Measurements from ENCODE around the gene ELL. TPM values are rescaled to one million over a fixed set of nuclear protein-coding genes. Genes with fewer than 3 reads are reported as not detected.

ELL gene
- total RNA-seq, 4 donors from 2014 or later = 21.8 to 30.8 (median 27.3) TPM

DNA sequence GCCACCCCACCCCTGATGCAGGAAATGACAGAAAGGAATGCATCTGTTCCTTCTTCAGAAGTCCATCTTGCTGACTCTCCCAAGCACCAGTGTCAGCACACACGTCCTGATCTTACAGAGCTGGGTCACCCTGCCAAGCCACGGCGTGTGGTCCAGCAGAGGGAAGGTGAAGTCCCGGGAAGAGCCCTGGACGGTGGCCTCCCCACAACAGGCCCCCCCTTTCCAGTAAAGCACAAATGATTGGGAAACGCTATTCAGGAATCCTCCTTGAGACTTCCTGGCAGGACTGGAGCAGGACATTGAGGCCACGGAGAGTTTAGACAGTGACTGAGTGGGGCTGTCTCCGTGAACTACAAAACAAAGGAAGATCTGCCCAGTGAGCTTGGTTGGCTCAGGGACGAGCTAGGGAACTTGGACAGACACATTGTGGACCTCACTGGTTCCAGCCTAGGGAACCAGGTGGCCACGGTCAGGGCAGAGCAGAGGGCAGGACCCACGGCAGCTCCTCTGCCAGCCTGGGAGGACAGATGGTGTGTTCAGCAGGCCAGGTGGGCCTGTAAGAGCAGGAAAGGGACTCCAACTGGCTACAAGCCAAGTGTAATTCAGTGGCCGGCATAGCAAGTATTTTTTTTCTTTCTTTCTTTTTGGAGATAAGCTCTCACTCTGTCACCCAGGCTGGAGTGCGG is 41.7 kb downstream of the ELL start:
- peak overlapping the region in 1 of 4 donors; percentile 19 for H3K4me3 ChIP-seq
- in situ Hi-C loops (cut with MboI; ENCODE audit: low sequenced_read_pairs in 4 of 4) = no loop called here
- no peaks in the 10 kb centered on the region for H3K27me3 ChIP-seq
- peak in 1 of 2 donors; percentile 20 for TF ChIP-seq POLR2A (IDR thresholded peaks at IDR 0.05)
- TF ChIP-seq, protein P1, sequence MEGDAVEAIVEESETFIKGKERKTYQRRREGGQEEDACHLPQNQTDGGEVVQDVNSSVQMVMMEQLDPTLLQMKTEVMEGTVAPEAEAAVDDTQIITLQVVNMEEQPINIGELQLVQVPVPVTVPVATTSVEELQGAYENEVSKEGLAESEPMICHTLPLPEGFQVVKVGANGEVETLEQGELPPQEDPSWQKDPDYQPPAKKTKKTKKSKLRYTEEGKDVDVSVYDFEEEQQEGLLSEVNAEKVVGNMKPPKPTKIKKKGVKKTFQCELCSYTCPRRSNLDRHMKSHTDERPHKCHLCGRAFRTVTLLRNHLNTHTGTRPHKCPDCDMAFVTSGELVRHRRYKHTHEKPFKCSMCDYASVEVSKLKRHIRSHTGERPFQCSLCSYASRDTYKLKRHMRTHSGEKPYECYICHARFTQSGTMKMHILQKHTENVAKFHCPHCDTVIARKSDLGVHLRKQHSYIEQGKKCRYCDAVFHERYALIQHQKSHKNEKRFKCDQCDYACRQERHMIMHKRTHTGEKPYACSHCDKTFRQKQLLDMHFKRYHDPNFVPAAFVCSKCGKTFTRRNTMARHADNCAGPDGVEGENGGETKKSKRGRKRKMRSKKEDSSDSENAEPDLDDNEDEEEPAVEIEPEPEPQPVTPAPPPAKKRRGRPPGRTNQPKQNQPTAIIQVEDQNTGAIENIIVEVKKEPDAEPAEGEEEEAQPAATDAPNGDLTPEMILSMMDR (IDR thresholded peaks at IDR 0.05 in 4 of 5, conservative IDR thresholded peaks at IDR 0.05 in 1 of 5) = no peak
- H3K4me1 ChIP-seq = peaks cover 86 to 92% of the 10 kb centered on the region in 2 donors
- intact Hi-C loops (cut with DNase I; ENCODE audit: low total_unique reads) = no loop called here
- H3K9me3 ChIP-seq = no peaks in the 10 kb centered on the region
- peak; percentile 73 to 75 for ATAC-seq
- peak; percentile 79 to 87 for DNase-seq
- no peaks in the 10 kb centered on the region for H3K36me3 ChIP-seq
- H3K27ac ChIP-seq = peak overlapping the region; percentile 82 to 94 (median 86)

DNA sequence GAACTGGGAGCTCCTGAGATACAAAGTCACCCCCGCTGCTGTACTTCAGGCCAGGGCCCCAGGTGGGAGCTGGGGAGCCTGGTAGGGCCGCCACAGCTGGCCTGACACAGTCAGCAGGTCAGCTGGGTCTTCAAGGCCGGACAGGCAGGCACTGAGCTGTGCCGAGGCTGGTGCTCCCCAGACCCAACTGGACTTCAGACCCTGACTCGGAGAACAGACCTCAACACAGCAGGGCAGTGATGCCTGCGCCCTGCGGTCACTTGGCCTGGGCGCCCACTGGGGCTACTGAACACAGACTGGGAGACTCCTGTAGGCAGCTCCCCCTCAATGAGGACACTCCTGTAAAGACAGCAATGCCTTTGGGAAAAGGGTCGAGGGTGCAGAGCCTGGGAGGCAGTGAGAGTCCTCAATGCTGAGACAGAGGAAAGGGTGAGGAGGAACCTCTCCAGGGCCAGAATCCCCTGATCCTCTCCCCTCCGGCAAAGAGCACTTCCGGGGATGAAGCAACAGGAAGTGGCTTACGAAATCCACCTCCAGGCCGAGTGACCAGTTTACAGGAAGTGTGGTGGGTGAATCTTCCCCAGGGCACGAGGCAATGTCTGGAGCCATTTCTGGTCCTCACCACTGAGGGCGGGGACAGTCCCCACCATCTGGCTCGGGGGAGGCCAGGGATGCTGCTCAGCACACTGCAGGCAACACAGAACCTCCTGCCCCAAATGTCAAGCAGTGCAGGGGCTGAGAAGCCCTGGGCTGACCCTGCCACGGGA is 43.1 kb downstream of the ELL start:
- TF ChIP-seq POLR2A (IDR thresholded peaks at IDR 0.05) = peak in 1 of 2 donors; percentile 33
- TF ChIP-seq, protein P1 (IDR thresholded peaks at IDR 0.05 in 4 of 5, conservative IDR thresholded peaks at IDR 0.05 in 1 of 5) = no peak
- Histone ChIP-seq H3K27me3 (no peaks in the 10 kb centered on the region), H3K4me1 (peaks cover 90 to 94% of the 10 kb centered on the region in 2 donors), H3K9me3 (no peaks in the 10 kb centered on the region), H3K36me3 (no peaks in the 10 kb centered on the region), H3K4me3 (no peak overlapping the region), H3K27ac (peak overlapping the region; percentile 82 to 94 (median 86))
- in situ Hi-C loops (cut with MboI; ENCODE audit: low sequenced_read_pairs in 4 of 4) = no loop called here
- intact Hi-C loops (cut with DNase I; ENCODE audit: low total_unique reads) = no loop called here
- DNase-seq = peak; percentile 73 to 87
- ATAC-seq = peak; percentile 56 to 71

DNA sequence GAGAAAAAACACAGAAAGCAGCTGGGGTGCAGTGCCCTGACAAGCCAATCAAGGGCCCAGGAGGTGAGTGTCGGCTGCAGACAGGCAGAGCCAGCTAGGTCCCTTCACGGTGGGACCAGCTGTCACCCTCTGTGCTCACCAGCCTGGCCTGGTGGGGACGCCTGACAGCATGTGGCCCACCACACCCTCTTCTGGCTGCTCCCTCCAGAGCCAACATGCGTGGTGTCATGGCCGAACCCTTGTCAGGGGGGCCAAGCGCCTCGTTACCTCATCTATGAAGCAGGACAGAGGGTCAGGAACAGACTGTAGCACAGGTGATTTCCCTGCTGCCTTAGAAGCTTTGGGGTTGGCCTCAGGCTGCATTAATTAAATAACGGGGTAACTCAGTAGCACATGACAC is 43.9 kb downstream of the ELL start:
- Histone ChIP-seq H3K4me3 (no peak overlapping the region), H3K9me3 (no peaks in the 10 kb centered on the region), H3K36me3 (no peaks in the 10 kb centered on the region), H3K27me3 (no peaks in the 10 kb centered on the region), H3K27ac (peak overlapping the region; percentile 82 to 94 (median 86)), H3K4me1 (peaks cover 88 to 94% of the 10 kb centered on the region in 2 donors)
- TF ChIP-seq, protein P1 (IDR thresholded peaks at IDR 0.05 in 4 of 5, conservative IDR thresholded peaks at IDR 0.05 in 1 of 5) = no peak
- TF ChIP-seq POLR2A (IDR thresholded peaks at IDR 0.05) = no peak
- in situ Hi-C loops (cut with MboI; ENCODE audit: low sequenced_read_pairs in 4 of 4) (no loop called here), intact Hi-C loops (cut with DNase I; ENCODE audit: low total_unique reads) (no loop called here)
- DNase-seq = no peak
- ATAC-seq = no peak

DNA sequence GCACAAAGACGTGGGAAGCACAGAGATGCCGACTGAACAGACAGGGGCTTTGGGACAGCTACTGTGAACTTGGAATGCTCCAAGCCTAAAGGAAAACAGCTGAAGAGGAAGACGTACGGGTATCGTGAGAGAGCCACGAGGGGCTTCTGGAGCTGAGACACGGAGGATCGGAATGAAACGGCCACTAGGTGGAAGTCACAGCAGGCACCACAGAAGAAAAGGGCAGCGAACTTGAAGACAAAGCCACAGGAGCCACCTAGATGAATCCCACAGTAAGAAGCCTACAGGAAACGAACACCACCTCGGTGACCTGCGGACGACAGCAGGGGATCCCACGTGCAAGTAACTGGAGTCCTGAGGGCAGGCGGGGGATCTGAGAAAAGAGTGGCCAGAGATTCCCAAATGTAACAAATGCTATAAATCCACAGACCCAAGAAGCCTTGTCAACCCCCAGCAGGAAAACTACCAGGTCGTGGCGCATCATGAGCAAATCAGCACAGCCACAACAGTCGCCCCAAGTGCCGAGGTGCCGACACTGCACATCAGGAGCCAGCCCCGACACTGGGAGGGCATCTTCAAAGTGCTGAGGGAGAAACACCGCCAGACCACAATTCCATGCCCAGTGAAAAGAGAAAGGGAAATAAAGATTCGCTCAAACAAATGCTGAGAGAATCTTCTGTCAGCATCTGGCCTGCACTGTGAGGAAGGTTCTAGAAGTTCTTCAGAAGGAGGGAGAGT is 44.7 kb downstream of the ELL start:
- in situ Hi-C loops (cut with MboI; ENCODE audit: low sequenced_read_pairs in 4 of 4) (no loop called here), intact Hi-C loops (cut with DNase I; ENCODE audit: low total_unique reads) (no loop called here)
- DNase-seq = no peak

More for the DNA sequence above, 44.7 kb downstream of the ELL start:
- Histone ChIP-seq H3K4me3 (no peak overlapping the region), H3K36me3 (no peaks in the 10 kb centered on the region), H3K27ac (peak overlapping the region; percentile 82 to 94 (median 86)), H3K4me1 (peaks cover 80 to 93% of the 10 kb centered on the region in 2 donors), H3K27me3 (no peaks in the 10 kb centered on the region), H3K9me3 (no peaks in the 10 kb centered on the region)
- ATAC-seq = no peak
- TF ChIP-seq, protein P1 (IDR thresholded peaks at IDR 0.05 in 4 of 5, conservative IDR thresholded peaks at IDR 0.05 in 1 of 5) = peak in 2 of 5 experiments; percentile 15 to 27
- TF ChIP-seq POLR2A (IDR thresholded peaks at IDR 0.05) = no peak
